Panc1 (cell line): ENCODE measurements around the gene CARD10.

Experiments used
- POLR2AphosphoS5 ChIP-seq: IDR thresholded peaks from 2 replicates; pipeline ENCODE4 v1.6.1; 2012; ENCODE audit warnings: mild to moderate bottlenecking, low read depth, low read length, moderate library complexity
- SIN3A ChIP-seq: IDR thresholded peaks from 2 replicates; pipeline ENCODE4 v1.6.1; 2012; ENCODE audit warnings: low read depth, mild to moderate bottlenecking, low read length, moderate library complexity, borderline replicate concordance; ENCODE audit not compliant: insufficient read depth
- TF ChIP-seq, protein P1 (sequence below): fragments of 450-650 bp; IDR thresholded peaks from 2 replicates; pipeline ENCODE4 v1.5.1; 2017; ENCODE audit warnings: mild to moderate bottlenecking
- TF ChIP-seq, protein P2 (sequence below), 2 experiments: IDR thresholded peaks; 2 replicates each; pipeline ENCODE4 v1.6.1; 2011 to 2012; ENCODE audit warnings: low read depth in 2 of 2, control low read depth in 1 of 2, low read length in 1 of 2, mild to moderate bottlenecking in 1 of 2, moderate library complexity in 1 of 2; ENCODE audit not compliant: insufficient read depth in 1 of 2

DNA sequence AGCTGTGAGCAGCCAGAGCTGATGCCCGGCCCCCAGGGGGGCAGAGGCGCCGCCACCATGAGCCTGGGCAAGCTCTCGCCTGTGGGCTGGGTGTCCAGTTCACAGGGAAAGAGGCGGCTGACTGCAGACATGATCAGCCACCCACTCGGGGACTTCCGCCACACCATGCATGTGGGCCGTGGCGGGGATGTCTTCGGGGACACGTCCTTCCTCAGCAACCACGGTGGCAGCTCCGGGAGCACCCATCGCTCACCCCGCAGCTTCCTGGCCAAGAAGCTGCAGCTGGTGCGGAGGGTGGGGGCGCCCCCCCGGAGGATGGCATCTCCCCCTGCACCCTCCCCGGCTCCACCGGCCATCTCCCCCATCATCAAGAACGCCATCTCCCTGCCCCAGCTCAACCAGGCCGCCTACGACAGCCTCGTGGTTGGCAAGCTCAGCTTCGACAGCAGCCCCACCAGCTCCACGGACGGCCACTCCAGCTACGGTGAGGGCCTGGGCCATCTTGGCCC lies 47.2 kb upstream of the CARD10 start:
- TF ChIP-seq, protein P1, sequence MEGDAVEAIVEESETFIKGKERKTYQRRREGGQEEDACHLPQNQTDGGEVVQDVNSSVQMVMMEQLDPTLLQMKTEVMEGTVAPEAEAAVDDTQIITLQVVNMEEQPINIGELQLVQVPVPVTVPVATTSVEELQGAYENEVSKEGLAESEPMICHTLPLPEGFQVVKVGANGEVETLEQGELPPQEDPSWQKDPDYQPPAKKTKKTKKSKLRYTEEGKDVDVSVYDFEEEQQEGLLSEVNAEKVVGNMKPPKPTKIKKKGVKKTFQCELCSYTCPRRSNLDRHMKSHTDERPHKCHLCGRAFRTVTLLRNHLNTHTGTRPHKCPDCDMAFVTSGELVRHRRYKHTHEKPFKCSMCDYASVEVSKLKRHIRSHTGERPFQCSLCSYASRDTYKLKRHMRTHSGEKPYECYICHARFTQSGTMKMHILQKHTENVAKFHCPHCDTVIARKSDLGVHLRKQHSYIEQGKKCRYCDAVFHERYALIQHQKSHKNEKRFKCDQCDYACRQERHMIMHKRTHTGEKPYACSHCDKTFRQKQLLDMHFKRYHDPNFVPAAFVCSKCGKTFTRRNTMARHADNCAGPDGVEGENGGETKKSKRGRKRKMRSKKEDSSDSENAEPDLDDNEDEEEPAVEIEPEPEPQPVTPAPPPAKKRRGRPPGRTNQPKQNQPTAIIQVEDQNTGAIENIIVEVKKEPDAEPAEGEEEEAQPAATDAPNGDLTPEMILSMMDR: no peak
- TF ChIP-seq SIN3A: no peak
- no peak for TF ChIP-seq POLR2AphosphoS5
- TF ChIP-seq, protein P2, sequence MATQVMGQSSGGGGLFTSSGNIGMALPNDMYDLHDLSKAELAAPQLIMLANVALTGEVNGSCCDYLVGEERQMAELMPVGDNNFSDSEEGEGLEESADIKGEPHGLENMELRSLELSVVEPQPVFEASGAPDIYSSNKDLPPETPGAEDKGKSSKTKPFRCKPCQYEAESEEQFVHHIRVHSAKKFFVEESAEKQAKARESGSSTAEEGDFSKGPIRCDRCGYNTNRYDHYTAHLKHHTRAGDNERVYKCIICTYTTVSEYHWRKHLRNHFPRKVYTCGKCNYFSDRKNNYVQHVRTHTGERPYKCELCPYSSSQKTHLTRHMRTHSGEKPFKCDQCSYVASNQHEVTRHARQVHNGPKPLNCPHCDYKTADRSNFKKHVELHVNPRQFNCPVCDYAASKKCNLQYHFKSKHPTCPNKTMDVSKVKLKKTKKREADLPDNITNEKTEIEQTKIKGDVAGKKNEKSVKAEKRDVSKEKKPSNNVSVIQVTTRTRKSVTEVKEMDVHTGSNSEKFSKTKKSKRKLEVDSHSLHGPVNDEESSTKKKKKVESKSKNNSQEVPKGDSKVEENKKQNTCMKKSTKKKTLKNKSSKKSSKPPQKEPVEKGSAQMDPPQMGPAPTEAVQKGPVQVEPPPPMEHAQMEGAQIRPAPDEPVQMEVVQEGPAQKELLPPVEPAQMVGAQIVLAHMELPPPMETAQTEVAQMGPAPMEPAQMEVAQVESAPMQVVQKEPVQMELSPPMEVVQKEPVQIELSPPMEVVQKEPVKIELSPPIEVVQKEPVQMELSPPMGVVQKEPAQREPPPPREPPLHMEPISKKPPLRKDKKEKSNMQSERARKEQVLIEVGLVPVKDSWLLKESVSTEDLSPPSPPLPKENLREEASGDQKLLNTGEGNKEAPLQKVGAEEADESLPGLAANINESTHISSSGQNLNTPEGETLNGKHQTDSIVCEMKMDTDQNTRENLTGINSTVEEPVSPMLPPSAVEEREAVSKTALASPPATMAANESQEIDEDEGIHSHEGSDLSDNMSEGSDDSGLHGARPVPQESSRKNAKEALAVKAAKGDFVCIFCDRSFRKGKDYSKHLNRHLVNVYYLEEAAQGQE (IDR thresholded peaks at IDR 0.05; ENCODE audit: insufficient read depth in 1 of 2, low read depth in 2 of 2, low read length in 1 of 2): no peak
